ENCODE data around the gene ANAPC1.
A peak's percentile ranks its signal among the peaks of the same experiment; 100 is the strongest.
"Not testable (repeated sequence)": the region's sequence is repeated elsewhere in the genome, so short reads cannot be mapped to it uniquely, and the experiment has no call there.

Gene ANAPC1

GRCh38 chr2:111911295-111911977, 27.4 kb upstream of the ANAPC1 start:
- not testable (repeated sequence) for H3K14ac ChIP-seq (ENCODE audit: low read length); DNase-seq (ENCODE audit: low spot score); H3K27ac ChIP-seq (replicated peaks; ENCODE audit: low read length); H3K9me3 ChIP-seq (replicated peaks in 1 of 2; ENCODE audit: control insufficient read depth in 2 of 2, insufficient read depth in 1 of 2, low read depth in 1 of 2, low read length in 2 of 2); H3K4me2 ChIP-seq (ENCODE audit: insufficient read depth, low read length, poor library complexity, severe bottlenecking); H3K18ac ChIP-seq (ENCODE audit: low read length); H4K8ac ChIP-seq (ENCODE audit: low read depth, low read length); H3K9ac ChIP-seq (ENCODE audit: low read depth, low read length, poor library complexity); H3K23ac ChIP-seq (ENCODE audit: low read depth, low read length, poor library complexity); H2BK5ac ChIP-seq (ENCODE audit: low read length); H3K4me3 ChIP-seq (ENCODE audit: low read length in 2 of 2); H2AFZ ChIP-seq (ENCODE audit: low read length); H2AK5ac ChIP-seq (ENCODE audit: low read depth, low read length); H3K79me1 ChIP-seq (ENCODE audit: low read depth, low read length); H3K36me3 ChIP-seq (replicated peaks in 1 of 2; ENCODE audit: control insufficient read depth in 2 of 2, insufficient read depth in 2 of 2, low read length in 2 of 2); H2BK120ac ChIP-seq (ENCODE audit: low read depth, low read length); H2BK12ac ChIP-seq (ENCODE audit: low read length); H2BK15ac ChIP-seq (ENCODE audit: low read length); H3K4ac ChIP-seq (ENCODE audit: low read length); H4K91ac ChIP-seq (ENCODE audit: low read depth, low read length, poor library complexity); H3K27me3 ChIP-seq (ENCODE audit: control insufficient read depth in 3 of 3, insufficient read depth in 3 of 3, low read depth in 1 of 3, low read length in 3 of 3)
- H3K4me1 ChIP-seq (ENCODE audit: control insufficient read depth in 2 of 2, insufficient read depth in 1 of 2, low read depth in 1 of 2, low read length in 2 of 2), result peaks cover 13 to 22% of the 10 kb centered on the region in 2 donors
- WGBS, 2 donors (ENCODE audit: extremely low coverage in 2 of 2, insufficient read length in 2 of 2, insufficient replicate concordance in 1 of 2), result no CpG with 5 or more reads among the region's 7 CpGs

- H3K9ac ChIP-seq (ENCODE audit: low read depth, low read length, poor library complexity), result no peak overlapping the region
- no peak overlapping the region for H2AK5ac ChIP-seq (ENCODE audit: low read depth, low read length)
- H3K27ac ChIP-seq (replicated peaks; ENCODE audit: low read length), result no peak overlapping the region
- no peak overlapping the region for H3K14ac ChIP-seq (ENCODE audit: low read length)
- H3K36me3 ChIP-seq (replicated peaks in 1 of 2; ENCODE audit: control insufficient read depth in 2 of 2, insufficient read depth in 2 of 2, low read length in 2 of 2), result no peaks in the 10 kb centered on the region
- H3K23ac ChIP-seq (ENCODE audit: low read depth, low read length, poor library complexity), result no peak overlapping the region
- no peak overlapping the region for H2BK15ac ChIP-seq (ENCODE audit: low read length)
- no peaks in the 10 kb centered on the region for H3K9me3 ChIP-seq (replicated peaks in 1 of 2; ENCODE audit: control insufficient read depth in 2 of 2, insufficient read depth in 1 of 2, low read depth in 1 of 2, low read length in 2 of 2)
- H2BK12ac ChIP-seq (ENCODE audit: low read length), result no peak overlapping the region
- no peak overlapping the region for H3K4me3 ChIP-seq (ENCODE audit: low read length in 2 of 2)
- peaks cover 15 to 28% of the 10 kb centered on the region in 2 donors for H3K4me1 ChIP-seq (ENCODE audit: control insufficient read depth in 2 of 2, insufficient read depth in 1 of 2, low read depth in 1 of 2, low read length in 2 of 2)
- no CpG with 5 or more reads among the region's 2 CpGs for WGBS, 2 donors (ENCODE audit: extremely low coverage in 2 of 2, insufficient read length in 2 of 2, insufficient replicate concordance in 1 of 2)
- no peaks in the 10 kb centered on the region for H3K27me3 ChIP-seq (ENCODE audit: control insufficient read depth in 3 of 3, insufficient read depth in 3 of 3, low read depth in 1 of 3, low read length in 3 of 3)
- H2BK5ac ChIP-seq (ENCODE audit: low read length), result no peak overlapping the region
- H2AFZ ChIP-seq (ENCODE audit: low read length), result no peak overlapping the region
- H3K4me2 ChIP-seq (ENCODE audit: insufficient read depth, low read length, poor library complexity, severe bottlenecking), result no peak overlapping the region
- H3K79me1 ChIP-seq (ENCODE audit: low read depth, low read length), result no peaks in the 10 kb centered on the region
- no peak overlapping the region for H2BK120ac ChIP-seq (ENCODE audit: low read depth, low read length)
- H3K4ac ChIP-seq (ENCODE audit: low read length), result no peak overlapping the region
- H4K91ac ChIP-seq (ENCODE audit: low read depth, low read length, poor library complexity), result no peak overlapping the region
- DNase-seq (ENCODE audit: low spot score), result no peak
- no peak overlapping the region for H3K18ac ChIP-seq (ENCODE audit: low read length)
- H4K8ac ChIP-seq (ENCODE audit: low read depth, low read length), result no peak overlapping the region
Observed at GRCh38 chr2:111910609-111911277, 26.8 kb upstream of the ANAPC1 start.

- H2AFZ ChIP-seq (ENCODE audit: low read length); H3K4me3 ChIP-seq (ENCODE audit: low read length in 2 of 2); DNase-seq (ENCODE audit: low spot score); H2BK120ac ChIP-seq (ENCODE audit: low read depth, low read length); H3K18ac ChIP-seq (ENCODE audit: low read length); H3K4me2 ChIP-seq (ENCODE audit: insufficient read depth, low read length, poor library complexity, severe bottlenecking); H2BK12ac ChIP-seq (ENCODE audit: low read length); H3K23ac ChIP-seq (ENCODE audit: low read depth, low read length, poor library complexity); H3K36me3 ChIP-seq (replicated peaks in 1 of 2; ENCODE audit: control insufficient read depth in 2 of 2, insufficient read depth in 2 of 2, low read length in 2 of 2); H3K9me3 ChIP-seq (replicated peaks in 1 of 2; ENCODE audit: control insufficient read depth in 2 of 2, insufficient read depth in 1 of 2, low read depth in 1 of 2, low read length in 2 of 2); H4K91ac ChIP-seq (ENCODE audit: low read depth, low read length, poor library complexity); H3K9ac ChIP-seq (ENCODE audit: low read depth, low read length, poor library complexity); H3K27ac ChIP-seq (replicated peaks; ENCODE audit: low read length); H4K8ac ChIP-seq (ENCODE audit: low read depth, low read length); H2AK5ac ChIP-seq (ENCODE audit: low read depth, low read length); H3K79me1 ChIP-seq (ENCODE audit: low read depth, low read length); H3K14ac ChIP-seq (ENCODE audit: low read length); H3K27me3 ChIP-seq (ENCODE audit: control insufficient read depth in 3 of 3, insufficient read depth in 3 of 3, low read depth in 1 of 3, low read length in 3 of 3); H3K4ac ChIP-seq (ENCODE audit: low read length); H2BK5ac ChIP-seq (ENCODE audit: low read length); H2BK15ac ChIP-seq (ENCODE audit: low read length): not testable (repeated sequence)
- H3K4me1 ChIP-seq (ENCODE audit: control insufficient read depth in 2 of 2, insufficient read depth in 1 of 2, low read depth in 1 of 2, low read length in 2 of 2), result peaks cover 15 to 30% of the 10 kb centered on the region in 2 donors
- WGBS, 2 donors (ENCODE audit: extremely low coverage in 2 of 2, insufficient read length in 2 of 2, insufficient replicate concordance in 1 of 2), result no CpG with 5 or more reads among the region's 4 CpGs
Observed at GRCh38 chr2:111909997-111910396, 26.0 kb upstream of the ANAPC1 start.

GRCh38 chr2:111909079-111909478, 25.1 kb upstream of the ANAPC1 start:
- Histone ChIP-seq H2BK12ac (ENCODE audit: low read length) (no peak overlapping the region), H3K4me2 (ENCODE audit: insufficient read depth, low read length, poor library complexity, severe bottlenecking) (peak overlapping the region; percentile 14), H2AFZ (ENCODE audit: low read length) (peak overlapping the region; percentile 32), H3K27ac (replicated peaks; ENCODE audit: low read length) (no peak overlapping the region), H2BK120ac (ENCODE audit: low read depth, low read length) (no peak overlapping the region), H3K79me1 (ENCODE audit: low read depth, low read length) (no peaks in the 10 kb centered on the region), H3K4ac (ENCODE audit: low read length) (no peak overlapping the region), H3K18ac (ENCODE audit: low read length) (no peak overlapping the region), H3K9me3 (replicated peaks in 1 of 2; ENCODE audit: control insufficient read depth in 2 of 2, insufficient read depth in 1 of 2, low read depth in 1 of 2, low read length in 2 of 2) (no peaks in the 10 kb centered on the region), H4K91ac (ENCODE audit: low read depth, low read length, poor library complexity) (no peak overlapping the region), H3K27me3 (ENCODE audit: control insufficient read depth in 3 of 3, insufficient read depth in 3 of 3, low read depth in 1 of 3, low read length in 3 of 3) (no peaks in the 10 kb centered on the region), H3K9ac (ENCODE audit: low read depth, low read length, poor library complexity) (no peak overlapping the region), H2BK5ac (ENCODE audit: low read length) (no peak overlapping the region), H2AK5ac (ENCODE audit: low read depth, low read length) (no peak overlapping the region), H3K36me3 (replicated peaks in 1 of 2; ENCODE audit: control insufficient read depth in 2 of 2, insufficient read depth in 2 of 2, low read length in 2 of 2) (no peaks in the 10 kb centered on the region), H3K14ac (ENCODE audit: low read length) (no peak overlapping the region), H3K4me1 (ENCODE audit: control insufficient read depth in 2 of 2, insufficient read depth in 1 of 2, low read depth in 1 of 2, low read length in 2 of 2) (peaks cover 15 to 30% of the 10 kb centered on the region in 2 donors), H3K23ac (ENCODE audit: low read depth, low read length, poor library complexity) (no peak overlapping the region), H4K8ac (ENCODE audit: low read depth, low read length) (no peak overlapping the region), H3K4me3 (ENCODE audit: low read length in 2 of 2) (no peak overlapping the region), H2BK15ac (ENCODE audit: low read length) (no peak overlapping the region)
- no CpG with 5 or more reads among the region's 3 CpGs for WGBS, 2 donors (ENCODE audit: extremely low coverage in 2 of 2, insufficient read length in 2 of 2, insufficient replicate concordance in 1 of 2)
- DNase-seq (ENCODE audit: low spot score), result no peak

All from neuronal stem cell (in vitro differentiated cells).